Suprapubic skin (tissue), 4 donors: ENCODE measurements around the gene NME7. TPM values are rescaled to one million over a fixed set of nuclear protein-coding genes. Genes with fewer than 3 reads are reported as not detected.

Source experiments
- DNase-seq, 2 donors: peaks; one replicate each; pipeline ENCODE4 v3.0.0-alpha.2; 2019; ENCODE audit warnings: low spot score in 2 of 2
- H3K27ac ChIP-seq: fragments of 200-600 bp; sonication (generic); one replicate; pipeline ENCODE4 v1.5.1; 2019
- H3K27me3 ChIP-seq: fragments of 200-600 bp; sonication (generic); one replicate; pipeline ENCODE4 v1.5.1; 2019
- H3K36me3 ChIP-seq: fragments of 200-600 bp; sonication (generic); one replicate; pipeline ENCODE4 v1.5.1; 2019
- H3K4me1 ChIP-seq: fragments of 200-600 bp; sonication (generic); one replicate; pipeline ENCODE4 v1.5.1; 2019
- H3K4me3 ChIP-seq: fragments of 200-600 bp; sonication (generic); one replicate; pipeline ENCODE4 v1.5.1; 2019; ENCODE audit warnings: mild to moderate bottlenecking
- H3K9me3 ChIP-seq: fragments of 200-600 bp; sonication (generic); one replicate; pipeline ENCODE4 v1.5.1; 2019
- EP300 ChIP-seq: sonication (generic); formaldehyde crosslinking; IDR thresholded peaks from one replicate; pipeline ENCODE4 v1.6.1; 2017; ENCODE audit warnings: antibody characterized with exemption
- POLR2A ChIP-seq, 2 donors: fragments of 450-650 bp; IDR thresholded peaks; one replicate each; pipeline ENCODE4 v1.6.1; 2017; ENCODE audit warnings: antibody characterized with exemption in 2 of 2, mild to moderate bottlenecking in 2 of 2, moderate library complexity in 2 of 2
- POLR2AphosphoS5 ChIP-seq, 3 donors: sonication (generic); formaldehyde crosslinking; IDR thresholded peaks; one replicate each; pipeline ENCODE4 v1.6.1; 2017; ENCODE audit warnings: antibody characterized with exemption in 3 of 3
- whole genome bisulfite sequencing: methylation state at CpG from one replicate; pipeline ENCODE4 v1.1.5; 2018; 5-methylcytosine and 5-hydroxymethylcytosine counted together
- total RNA-seq, 4 donors: library from RNA; depleted of rRNA; stranded (reverse); fragments of >200 nt; gene quantifications; one replicate each; pipeline ENCODE4 v1.1.0, GENCODE V29; 2016
- TF ChIP-seq, protein P1 (sequence below), 2 donors: fragments of 200-600 bp in 1 of 2; fragments of 450-650 bp in 1 of 2; sonication (generic) in 1 of 2; IDR thresholded peaks; one replicate each; pipeline ENCODE4 v1.5.1; 2016 to 2019; ENCODE audit warnings: antibody characterized with exemption in 2 of 2, mild to moderate bottlenecking in 1 of 2, moderate library complexity in 1 of 2

The NME7 gene
- total RNA-seq, 4 donors from 2014 or later, result 9.5 to 13.9 (median 11.7) TPM

DNA sequence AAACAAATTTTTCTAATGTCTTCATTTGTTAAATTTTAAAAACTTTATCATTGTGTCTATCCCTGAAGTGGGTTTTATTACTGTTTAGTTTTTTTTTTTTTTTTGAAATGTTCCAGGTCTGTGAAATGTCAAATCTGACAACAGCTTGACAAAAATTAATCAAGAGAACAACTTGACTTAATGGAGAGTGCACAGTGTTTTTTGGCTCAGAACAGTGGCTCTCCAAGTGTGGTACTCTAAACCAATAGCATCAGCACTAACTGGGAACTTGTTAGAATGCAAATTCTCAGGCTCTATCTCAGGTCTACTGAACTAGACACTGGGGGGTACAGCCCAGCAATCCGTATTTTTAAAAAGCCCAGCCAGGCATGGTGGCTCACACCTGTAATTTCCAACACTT lies 211.9 kb downstream of the NME7 start:
- TF ChIP-seq EP300, result no peak
- TF ChIP-seq, protein P1, sequence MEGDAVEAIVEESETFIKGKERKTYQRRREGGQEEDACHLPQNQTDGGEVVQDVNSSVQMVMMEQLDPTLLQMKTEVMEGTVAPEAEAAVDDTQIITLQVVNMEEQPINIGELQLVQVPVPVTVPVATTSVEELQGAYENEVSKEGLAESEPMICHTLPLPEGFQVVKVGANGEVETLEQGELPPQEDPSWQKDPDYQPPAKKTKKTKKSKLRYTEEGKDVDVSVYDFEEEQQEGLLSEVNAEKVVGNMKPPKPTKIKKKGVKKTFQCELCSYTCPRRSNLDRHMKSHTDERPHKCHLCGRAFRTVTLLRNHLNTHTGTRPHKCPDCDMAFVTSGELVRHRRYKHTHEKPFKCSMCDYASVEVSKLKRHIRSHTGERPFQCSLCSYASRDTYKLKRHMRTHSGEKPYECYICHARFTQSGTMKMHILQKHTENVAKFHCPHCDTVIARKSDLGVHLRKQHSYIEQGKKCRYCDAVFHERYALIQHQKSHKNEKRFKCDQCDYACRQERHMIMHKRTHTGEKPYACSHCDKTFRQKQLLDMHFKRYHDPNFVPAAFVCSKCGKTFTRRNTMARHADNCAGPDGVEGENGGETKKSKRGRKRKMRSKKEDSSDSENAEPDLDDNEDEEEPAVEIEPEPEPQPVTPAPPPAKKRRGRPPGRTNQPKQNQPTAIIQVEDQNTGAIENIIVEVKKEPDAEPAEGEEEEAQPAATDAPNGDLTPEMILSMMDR (IDR thresholded peaks at IDR 0.05), result no peak
- TF ChIP-seq POLR2A (IDR thresholded peaks at IDR 0.05), result no peak
- DNase-seq, result no peak
- H3K4me3 ChIP-seq, result no peak overlapping the region
- H3K4me1 ChIP-seq, result no peaks in the 10 kb centered on the region
- no peaks in the 10 kb centered on the region for H3K9me3 ChIP-seq
- 0% methylated on average over 1 of the region's 1 CpG for WGBS
- no peaks in the 10 kb centered on the region for H3K36me3 ChIP-seq
- no peaks in the 10 kb centered on the region for H3K27me3 ChIP-seq
- no peak overlapping the region for H3K27ac ChIP-seq

DNA sequence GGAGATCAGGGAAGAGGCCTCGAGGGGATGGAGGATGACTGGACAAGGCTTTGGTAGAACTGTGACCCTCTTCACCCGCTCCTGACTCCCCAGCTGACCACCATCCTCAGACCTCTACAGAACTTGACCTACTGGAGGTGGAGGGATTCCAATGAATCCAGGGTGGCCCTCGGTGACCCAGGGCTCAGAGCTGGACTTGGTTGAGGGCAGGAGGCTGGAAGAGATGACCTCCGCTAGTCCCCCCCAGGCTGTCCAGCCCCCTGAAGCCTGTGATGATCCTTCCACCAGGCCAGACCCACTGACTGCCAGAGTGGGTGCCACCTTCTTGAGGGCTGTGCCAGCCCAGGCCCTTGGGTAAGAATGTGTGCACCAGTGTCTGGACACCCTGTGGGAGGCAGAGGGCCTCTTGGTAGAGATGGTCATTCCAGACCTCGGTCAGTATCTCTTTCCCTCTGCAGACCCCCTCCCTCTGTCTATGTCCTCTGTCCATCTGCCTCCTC lies 216.2 kb downstream of the NME7 start:
- no peaks in the 10 kb centered on the region for H3K9me3 ChIP-seq
- H3K4me1 ChIP-seq, result no peaks in the 10 kb centered on the region
- TF ChIP-seq EP300 (no peak), POLR2AphosphoS5 (IDR thresholded peaks at IDR 0.05) (no peak), POLR2A (IDR thresholded peaks at IDR 0.05) (no peak)
- TF ChIP-seq, protein P1 (IDR thresholded peaks at IDR 0.05), result no peak
- H3K27ac ChIP-seq, result no peak overlapping the region
- no peaks in the 10 kb centered on the region for H3K36me3 ChIP-seq
- no peak overlapping the region for H3K4me3 ChIP-seq
- DNase-seq, result no peak
- no peaks in the 10 kb centered on the region for H3K27me3 ChIP-seq
- 87% methylated on average over 4 of the region's 5 CpGs for WGBS

DNA sequence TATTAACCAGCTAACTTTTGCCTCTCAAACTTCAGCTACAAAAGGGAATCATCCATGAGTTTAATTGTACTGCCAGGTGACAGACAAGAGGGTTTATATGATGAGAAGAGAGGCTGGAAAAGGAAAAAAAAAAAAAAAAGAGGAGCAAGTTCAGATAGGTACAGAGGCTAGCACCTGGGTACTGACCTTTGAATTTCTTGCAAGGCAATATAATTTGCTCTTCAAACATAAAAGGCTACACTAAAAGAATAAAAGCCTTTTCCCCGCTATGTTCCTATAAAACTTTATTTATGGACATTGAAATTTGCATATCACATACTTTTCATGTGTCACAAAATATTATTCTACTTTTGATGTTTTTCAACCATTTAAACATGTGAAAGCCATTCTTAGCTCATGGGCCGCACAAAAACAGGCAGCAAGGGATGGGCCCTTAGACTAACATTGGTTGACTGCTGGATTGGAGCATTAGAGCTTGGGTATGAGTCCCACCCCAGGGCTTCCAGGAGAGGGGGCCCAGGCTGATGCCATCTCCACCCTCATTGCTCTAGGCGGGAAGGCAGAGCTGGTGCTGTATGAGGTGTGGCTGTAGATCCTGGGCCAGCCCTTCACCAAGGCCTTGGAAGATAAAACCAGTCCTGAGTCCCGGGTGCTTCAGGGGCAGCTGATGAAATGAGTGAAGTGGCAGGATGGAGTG lies 216.8 kb downstream of the NME7 start:
- Histone ChIP-seq H3K4me3 (no peak overlapping the region), H3K36me3 (no peaks in the 10 kb centered on the region), H3K27me3 (no peaks in the 10 kb centered on the region), H3K4me1 (no peaks in the 10 kb centered on the region), H3K9me3 (no peaks in the 10 kb centered on the region), H3K27ac (no peak overlapping the region)
- no peak for TF ChIP-seq POLR2A (IDR thresholded peaks at IDR 0.05)
- TF ChIP-seq POLR2AphosphoS5 (IDR thresholded peaks at IDR 0.05), result no peak
- no peak for TF ChIP-seq EP300
- TF ChIP-seq, protein P1 (IDR thresholded peaks at IDR 0.05), result no peak
- 41% methylated on average over 4 of the region's 4 CpGs for WGBS
- no peak for DNase-seq

DNA sequence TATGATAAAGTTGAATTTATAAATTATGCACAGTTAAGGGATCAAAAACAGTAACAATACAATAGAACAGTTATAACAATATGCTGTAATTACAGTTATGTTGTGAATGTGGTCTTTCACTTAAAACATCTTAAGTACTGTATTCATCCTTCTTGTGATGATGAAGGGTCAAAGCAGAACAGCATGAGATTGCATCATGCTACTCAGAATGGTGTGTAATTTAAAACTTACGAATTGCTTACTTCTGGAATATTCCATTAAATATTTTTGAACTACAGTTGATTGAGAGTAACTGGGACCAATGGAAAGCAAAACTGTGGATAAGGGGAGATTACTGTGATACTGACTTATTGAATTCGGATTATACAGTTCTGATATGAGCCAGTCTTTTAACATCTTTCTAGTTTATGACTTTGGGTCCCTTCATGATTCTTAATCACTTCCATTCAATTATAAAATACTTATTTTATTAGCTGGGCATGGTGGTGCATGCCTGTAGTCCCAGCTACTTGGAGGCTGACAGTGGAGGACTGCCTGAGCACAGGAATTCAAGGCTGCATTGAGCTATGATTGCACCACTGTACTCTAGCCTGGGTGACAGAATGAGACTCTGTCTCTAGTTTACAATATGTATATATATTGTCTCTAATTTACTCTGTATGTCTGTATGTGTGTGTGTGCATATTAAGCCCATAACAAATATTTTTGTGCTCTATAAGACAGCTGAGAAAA lies 217.9 kb downstream of the NME7 start:
- Histone ChIP-seq H3K27me3 (no peaks in the 10 kb centered on the region), H3K9me3 (no peaks in the 10 kb centered on the region), H3K4me1 (no peaks in the 10 kb centered on the region), H3K27ac (no peak overlapping the region), H3K36me3 (no peaks in the 10 kb centered on the region), H3K4me3 (no peak overlapping the region)
- DNase-seq, result no peak
- no peak for TF ChIP-seq POLR2A (IDR thresholded peaks at IDR 0.05)
- no peak for TF ChIP-seq POLR2AphosphoS5 (IDR thresholded peaks at IDR 0.05)
- TF ChIP-seq, protein P1 (IDR thresholded peaks at IDR 0.05), result no peak
- no peak for TF ChIP-seq EP300
- 92% methylated on average over 2 of the region's 2 CpGs for WGBS
